HG02610 (cell line): ENCODE measurements around the gene WDR70.
"Not testable (repeated sequence)": the region's sequence is repeated elsewhere in the genome, so short reads cannot be mapped to it uniquely, and the experiment has no call there.

Experiments used
- ATAC-seq: cut with Tn5 transposase; IDR thresholded peaks from one replicate; pipeline ENCODE4 v1.9.1; 2021; ENCODE audit warnings: mild to moderate bottlenecking, moderate library complexity; ENCODE audit not compliant: unreplicated experiment

The WDR70 gene

GRCh38 chr5:37628876-37629275 is 249.8 kb downstream of the WDR70 start:
- ATAC-seq = no peak

- ATAC-seq = no peak
Observed at GRCh38 chr5:37631939-37632338, 252.8 kb downstream of the WDR70 start.

GRCh38 chr5:37637165-37637845 is 258.2 kb downstream of the WDR70 start:
- ATAC-seq = no peak

GRCh38 chr5:37638897-37639296 is 259.8 kb downstream of the WDR70 start:
- no peak for ATAC-seq

GRCh38 chr5:37640088-37640487 is 261.0 kb downstream of the WDR70 start:
- ATAC-seq = no peak

GRCh38 chr5:37641933-37642332 is 262.8 kb downstream of the WDR70 start:
- ATAC-seq = no peak

- ATAC-seq = no peak
Observed at GRCh38 chr5:37645707-37646106, 266.6 kb downstream of the WDR70 start.

- ATAC-seq = not testable (repeated sequence)
Observed at GRCh38 chr5:37654566-37654965, 275.4 kb downstream of the WDR70 start.

GRCh38 chr5:37657046-37657445 is 277.9 kb downstream of the WDR70 start:
- no peak for ATAC-seq

- ATAC-seq = no peak
Observed at GRCh38 chr5:37658440-37658839, 279.3 kb downstream of the WDR70 start.

GRCh38 chr5:37660319-37660718 is 281.2 kb downstream of the WDR70 start:
- no peak for ATAC-seq

GRCh38 chr5:37661227-37661920 is 282.3 kb downstream of the WDR70 start:
- no peak for ATAC-seq

- ATAC-seq = no peak
Observed at GRCh38 chr5:37661951-37662350, 282.8 kb downstream of the WDR70 start.

GRCh38 chr5:37662362-37662761 is 283.2 kb downstream of the WDR70 start:
- no peak for ATAC-seq

GRCh38 chr5:37662789-37663485 is 283.8 kb downstream of the WDR70 start:
- no peak for ATAC-seq

- no peak for ATAC-seq
Observed at GRCh38 chr5:37663538-37663937, 284.4 kb downstream of the WDR70 start.

- ATAC-seq = no peak
Observed at GRCh38 chr5:37664551-37664950, 285.4 kb downstream of the WDR70 start.

GRCh38 chr5:37665272-37665671 is 286.2 kb downstream of the WDR70 start:
- ATAC-seq = no peak

- ATAC-seq = no peak
Observed at GRCh38 chr5:37665889-37666288, 286.8 kb downstream of the WDR70 start.

- ATAC-seq = no peak
Observed at GRCh38 chr5:37667430-37667829, 288.3 kb downstream of the WDR70 start.

- no peak for ATAC-seq
Observed at GRCh38 chr5:37667846-37668245, 288.7 kb downstream of the WDR70 start.

- no peak for ATAC-seq
Observed at GRCh38 chr5:37668524-37669047, 289.5 kb downstream of the WDR70 start.
